Tracheal epithelial cell (primary cell): ENCODE results near the gene GLMP. TPM values are rescaled to one million over a fixed set of nuclear protein-coding genes. Genes with fewer than 3 reads are reported as not detected.

Source experiments
- total RNA-seq: library from RNA; depleted of rRNA; stranded (reverse); fragments of >200 nt; gene quantifications from 2 replicates; pipeline ENCODE4 v1.2.1, GENCODE V29; 2014

The GLMP gene
- total RNA-seq: 28.9 and 37.7 TPM in 2 replicates

GRCh38 chr1:156295391-156295947 lies at the start of gene GLMP:
Gene GLMP (minus strand): TSS chr1:156295679. CDS start chr1:156295645, 34 bp downstream.

DNA sequence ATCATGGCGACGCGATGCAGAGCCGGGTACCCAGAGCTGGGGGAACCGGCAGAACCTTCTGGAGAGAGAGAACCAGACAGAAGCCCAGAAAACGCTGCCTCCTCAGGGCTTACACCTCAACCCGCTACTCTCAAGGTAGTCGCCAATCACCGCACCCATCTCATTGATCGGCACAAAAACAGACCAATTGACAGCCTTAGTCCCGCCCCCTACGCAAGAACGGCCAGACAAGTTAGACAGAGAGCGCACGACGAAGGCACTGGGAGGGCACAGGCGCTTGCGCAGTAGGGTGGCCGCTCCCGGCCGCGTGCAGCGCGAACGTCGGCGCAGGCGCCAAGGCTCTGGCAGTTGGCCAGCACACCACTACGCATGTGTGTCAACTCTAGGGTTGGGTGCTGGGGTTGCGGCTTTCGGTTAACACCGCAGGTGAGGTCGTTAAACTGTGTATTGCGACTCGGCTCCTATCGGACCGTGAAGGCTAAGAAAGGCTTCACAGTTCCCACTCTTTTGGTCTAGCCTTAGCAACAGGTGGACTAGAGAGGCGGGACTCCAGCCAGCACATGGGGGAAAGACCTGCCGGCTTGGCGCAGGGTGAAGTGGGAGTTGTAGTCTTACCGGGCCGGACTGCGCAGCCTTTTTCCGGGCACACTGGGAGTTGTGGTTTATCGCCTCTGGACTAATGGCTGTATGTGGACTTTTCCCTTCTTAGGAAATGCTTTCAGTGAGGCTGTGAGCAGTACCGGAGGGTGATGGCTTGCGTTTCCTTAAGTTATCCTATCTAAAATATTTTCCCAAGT lies 42.9 kb upstream of the GLMP start, which contains the start of the genes CCT3 and TSACC:
Gene CCT3 (minus strand): TSS at position 113 of the 797 bp plus-strand sequence. CDS start 108 bp downstream, at position 5.
Gene TSACC (plus strand): TSS at position 347 of the 797 bp plus-strand sequence. CDS start 1,232 bp downstream, outside the sequence.

DNA sequence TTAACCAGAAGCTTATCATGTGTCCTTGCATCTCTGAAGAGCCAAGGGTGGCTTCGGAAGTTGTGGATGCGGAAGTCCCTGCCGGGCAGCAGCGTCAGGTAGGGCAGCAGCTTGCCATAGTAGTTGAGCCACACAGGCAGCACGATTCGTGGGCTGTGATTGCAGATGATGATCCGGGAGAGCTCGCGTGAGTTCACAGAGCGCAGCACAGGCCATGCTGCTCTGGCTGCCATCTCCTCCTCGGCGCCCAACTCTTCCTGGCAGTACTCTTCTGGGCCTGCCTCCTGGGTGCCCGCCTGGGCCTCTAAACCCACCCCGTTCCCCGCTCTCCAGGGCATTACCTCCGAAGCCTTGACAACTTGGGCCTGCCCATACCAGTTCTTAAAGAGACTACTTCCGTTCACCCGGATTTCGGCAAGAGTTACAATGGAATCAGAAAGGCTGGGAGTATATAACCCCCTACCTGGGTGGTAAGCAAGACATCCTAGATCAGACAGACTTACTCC lies 3.4 kb upstream of the GLMP start, which contains the start of gene VHLL:
Gene VHLL (minus strand): TSS at position 456 of the 506 bp plus-strand sequence. CDS start 118 bp downstream, at position 338.

GRCh38 chr1:156284112-156284511 lies 11.4 kb downstream of the GLMP start, which contains the start of gene TMEM79:
Gene TMEM79 (plus strand): TSS chr1:156284325. CDS start chr1:156285227, 902 bp downstream.

GRCh38 chr1:156282479-156283222 lies 12.8 kb downstream of the GLMP start, which contains the start of gene SMG5:
Gene SMG5 (minus strand): TSS chr1:156282825. CDS start chr1:156282680, 145 bp downstream.

DNA sequence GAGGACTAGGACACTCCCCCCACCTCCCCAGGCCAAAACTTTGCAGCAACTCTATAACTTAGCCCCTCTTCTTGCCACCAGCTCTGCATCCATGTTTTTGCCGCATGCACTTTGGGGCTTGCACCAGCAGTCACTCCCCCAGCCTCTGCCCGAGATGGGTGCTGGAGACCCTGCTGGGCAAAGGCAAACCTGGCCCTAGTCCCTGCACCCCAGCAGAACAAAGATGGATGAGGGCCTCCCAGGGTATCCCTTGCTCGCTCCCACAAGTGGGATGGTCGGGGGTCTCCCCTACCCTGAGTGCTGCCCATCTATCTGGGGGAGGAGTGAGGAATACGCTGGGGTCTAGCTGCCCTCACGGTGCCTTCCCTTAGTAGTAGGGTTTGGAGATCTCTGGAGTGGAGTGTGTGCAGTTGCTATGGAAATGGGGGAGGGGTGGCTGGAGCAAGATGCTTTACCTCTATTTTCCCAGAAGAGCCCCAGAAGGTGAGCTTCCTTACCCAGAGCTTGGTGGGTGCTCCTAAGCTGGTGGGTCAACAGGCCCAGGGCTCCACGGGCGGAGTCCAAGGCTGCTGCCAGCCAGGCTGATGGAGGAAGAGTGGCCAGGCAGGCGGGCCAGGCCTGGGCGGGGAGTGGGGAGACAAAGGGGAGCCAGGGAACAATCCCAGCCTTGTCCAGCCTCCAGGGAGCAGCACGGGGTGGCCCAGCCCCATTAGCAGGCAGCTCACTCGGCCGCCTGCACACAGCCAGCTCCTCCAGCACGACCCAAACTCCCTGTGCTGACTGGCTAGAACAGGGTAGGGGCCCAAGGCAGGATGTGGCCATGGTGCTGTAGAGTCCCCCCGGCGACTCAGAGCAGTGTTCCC lies 47.8 kb downstream of the GLMP start, which contains the start of gene PAQR6:
Gene PAQR6 (minus strand): TSS at position 597 of the 863 bp plus-strand sequence. CDS start 1,325 bp downstream, outside the sequence.

Other genes starting within 250 kb of the GLMP start
- gene UBQLN4, start 241.9 kb downstream of the GLMP start, total RNA-seq: 17.6 and 18.3 TPM in 2 replicates
- 48.4 and 74.9 TPM in 2 replicates for gene LAMTOR2, start 240.9 kb downstream of the GLMP start, total RNA-seq
- 52.2 and 69.4 TPM in 2 replicates for gene RAB25, start 234.5 kb downstream of the GLMP start, total RNA-seq
- gene MEX3A, start 213.2 kb downstream of the GLMP start, total RNA-seq: 1.9 and 6.5 TPM in 2 replicates
- 687 and 701 TPM in 2 replicates for gene LMNA, start 181.0 kb downstream of the GLMP start, total RNA-seq
- gene SEMA4A, start 142.1 kb downstream of the GLMP start, total RNA-seq: 3.4 TPM in 2 replicates
- 4.8 and 6.8 TPM in 2 replicates for gene SLC25A44, start 101.6 kb downstream of the GLMP start, total RNA-seq
- gene PMF1, start 82.7 kb downstream of the GLMP start, total RNA-seq: 36.4 and 58.4 TPM in 2 replicates
- gene BGLAP, start 53.5 kb downstream of the GLMP start, total RNA-seq: 0.24 TPM in 1 of 2 replicates, not detected in the other
- gene PAQR6, start 47.6 kb downstream of the GLMP start, total RNA-seq: 0.72 TPM in 1 of 2 replicates, not detected in the other
- 53.5 and 67.0 TPM in 2 replicates for gene SMG5, start 12.9 kb downstream of the GLMP start, total RNA-seq
- 6.3 and 6.8 TPM in 2 replicates for gene TMEM79, start 11.4 kb downstream of the GLMP start, total RNA-seq
- 0.72 TPM in 1 of 2 replicates, not detected in the other for gene VHLL, start 3.6 kb upstream of the GLMP start, total RNA-seq
- gene CCT3, start 42.6 kb upstream of the GLMP start, total RNA-seq: 414 and 708 TPM in 2 replicates
- gene TSACC, start 42.8 kb upstream of the GLMP start, total RNA-seq: not detected in 2 replicates
- not detected in 2 replicates for gene RHBG, start 73.5 kb upstream of the GLMP start, total RNA-seq
- gene MEF2D, start 205.1 kb upstream of the GLMP start, total RNA-seq: 3.0 and 3.6 TPM in 2 replicates